GM23248 (cell line): ENCODE data around the gene SLC25A29. TPM values are rescaled to one million over a fixed set of nuclear protein-coding genes. Genes with fewer than 3 reads are reported as not detected.
"Not testable (repeated sequence)": the region's sequence is repeated elsewhere in the genome, so short reads cannot be mapped to it uniquely, and the experiment has no call there.

Experiments used
- DNase-seq: peaks from one replicate; pipeline ENCODE4 v3.0.0-alpha.2; 2015
- H2AFZ ChIP-seq: fragments of 200-600 bp; sonication (generic); 2 replicates; pipeline ENCODE4 v1.6.1; 2016; ENCODE audit warnings: antibody characterized with exemption
- H3F3A ChIP-seq: fragments of 200-600 bp; sonication (generic); 2 replicates; pipeline ENCODE4 v1.6.1; 2016; ENCODE audit warnings: mild to moderate bottlenecking, antibody characterized with exemption, mixed run types; ENCODE audit not compliant: insufficient read depth
- H3K27ac ChIP-seq: fragments of 200-600 bp; sonication (generic); 2 replicates; pipeline ENCODE4 v1.5.1; 2016; ENCODE audit warnings: mild to moderate bottlenecking
- H3K27me3 ChIP-seq: fragments of 200-600 bp; sonication (generic); replicated peaks from 2 replicates; pipeline ENCODE4 v1.6.1; 2016; ENCODE audit warnings: mild to moderate bottlenecking; ENCODE audit not compliant: insufficient read depth
- H3K36me3 ChIP-seq: fragments of 200-600 bp; sonication (generic); 2 replicates; pipeline ENCODE4 v1.6.1; 2016; ENCODE audit warnings: low read depth, mild to moderate bottlenecking
- H3K4me1 ChIP-seq: fragments of 200-600 bp; sonication (generic); 2 replicates; pipeline ENCODE4 v1.6.1; 2016; ENCODE audit warnings: mild to moderate bottlenecking; ENCODE audit not compliant: insufficient read depth
- H3K4me2 ChIP-seq: fragments of 200-600 bp; sonication (generic); one replicate; pipeline ENCODE4 v1.6.1; 2016; ENCODE audit warnings: mild to moderate bottlenecking; ENCODE audit not compliant: unreplicated experiment
- H3K4me3 ChIP-seq: fragments of 200-600 bp; sonication (generic); 2 replicates; pipeline ENCODE4 v1.5.1; 2016; ENCODE audit warnings: mild to moderate bottlenecking
- H3K79me2 ChIP-seq: fragments of 200-600 bp; sonication (generic); 2 replicates; pipeline ENCODE4 v1.6.1; 2016; ENCODE audit warnings: mild to moderate bottlenecking; ENCODE audit not compliant: insufficient read depth
- H3K9ac ChIP-seq: fragments of 200-600 bp; sonication (generic); 2 replicates; pipeline ENCODE4 v1.6.1; 2016; ENCODE audit warnings: mild to moderate bottlenecking
- H3K9me2 ChIP-seq: fragments of 200-600 bp; sonication (generic); 2 replicates; pipeline ENCODE4 v1.6.1; 2016; ENCODE audit warnings: mixed run types, mild to moderate bottlenecking, moderate library complexity; ENCODE audit not compliant: insufficient read depth
- H3K9me3 ChIP-seq: fragments of 200-600 bp; sonication (generic); one replicate; pipeline ENCODE4 v1.6.1; 2017; ENCODE audit warnings: low read depth
- H4K20me1 ChIP-seq: fragments of 200-600 bp; sonication (generic); 2 replicates; pipeline ENCODE4 v1.6.0; 2016; ENCODE audit not compliant: insufficient read depth
- EZH2 ChIP-seq: fragments of 200-600 bp; sonication (generic); IDR thresholded peaks from 2 replicates; pipeline ENCODE4 v1.6.1; 2018; ENCODE audit warnings: antibody characterized with exemption, mild to moderate bottlenecking; ENCODE audit not compliant: insufficient read depth, poor library complexity, severe bottlenecking
- EZH2phosphoT487 ChIP-seq: fragments of 200-600 bp; sonication (generic); IDR thresholded peaks from 2 replicates; pipeline ENCODE4 v1.6.1; 2018; ENCODE audit warnings: antibody characterized with exemption, moderate library complexity, mild to moderate bottlenecking, low read depth; ENCODE audit not compliant: insufficient read depth
- WGBS, 2 experiments: methylation state at CpG; one replicate each; pipeline ENCODE4 v1.1.6; 2015 to 2017; ENCODE audit warnings: low lambda C conversion rate in 2 of 2, low coverage in 1 of 2; ENCODE audit errors: missing lambda C conversion rate in 2 of 2; 5-methylcytosine and 5-hydroxymethylcytosine counted together
- in situ Hi-C: fragments of 300-500 bp; cut with MboI; formaldehyde crosslinking; loops from 2 replicates; pipeline ENCODE4 v1.15.0; 2020
- polyA plus RNA-seq: library from polyadenylated mRNA; unstranded; fragments of >200 nt; fragmentation: Nextera tagmentation; extraction: Ambion mirVana; gene quantifications from 2 replicates; pipeline ENCODE4 v1.2.1, GENCODE V29; 2016
- total RNA-seq: library from RNA; depleted of rRNA; stranded (reverse); fragments of >200 nt; shearing (Covaris generic); gene quantifications from 2 replicates; pipeline ENCODE4 v1.2.3, GENCODE V29; 2014

Gene SLC25A29
- total and polyA plus RNA-seq, 2 experiments from 2014 or later: 5.5 to 11.8 TPM

DNA sequence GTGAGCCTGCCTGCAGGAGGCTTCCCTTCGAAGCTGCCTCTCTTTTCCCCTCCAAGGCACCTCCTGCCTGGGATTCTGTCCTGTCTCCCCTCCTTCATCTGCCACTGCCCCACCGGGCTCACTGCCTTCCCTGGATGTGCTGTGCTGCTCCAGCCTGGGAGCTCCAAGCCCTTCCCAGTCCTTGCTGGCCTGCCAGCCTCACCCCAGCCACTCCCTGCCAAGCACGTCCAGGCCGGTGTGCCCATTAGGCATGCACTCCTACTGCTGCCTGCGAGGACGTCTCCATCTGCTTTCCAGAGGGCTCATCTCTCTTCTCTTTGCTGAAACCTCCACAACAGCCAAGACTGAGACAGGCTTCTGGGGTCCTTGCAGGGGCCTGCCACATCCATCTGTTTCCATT, 8.5 kb upstream of the SLC25A29 start:
- Histone ChIP-seq H3K9me2 (no peaks in the 10 kb centered on the region), H3K79me2 (no peaks in the 10 kb centered on the region), H3F3A (no peaks in the 10 kb centered on the region), H3K4me2 (no peak overlapping the region), H3K27me3 (0 out of 2 replicates have a peak, but pooled peaks cover 10% of the 10 kb centered on the region), H3K27ac (no peak overlapping the region), H3K9ac (no peak overlapping the region), H3K4me3 (no peak overlapping the region), H3K36me3 (no peaks in the 10 kb centered on the region), H4K20me1 (no peaks in the 10 kb centered on the region), H3K4me1 (no peaks in the 10 kb centered on the region), H2AFZ (0 out of 2 replicates have a peak overlapping the region, but pooled peaks have one; percentile 6), H3K9me3 (no peaks in the 10 kb centered on the region)
- TF ChIP-seq EZH2phosphoT487 (no peak), EZH2 (no peak)
- in situ Hi-C loops: no loop called here
- no peak for DNase-seq
- 64 to 67% methylated on average over 6 of the region's 6 CpGs for WGBS, 2 experiments

DNA sequence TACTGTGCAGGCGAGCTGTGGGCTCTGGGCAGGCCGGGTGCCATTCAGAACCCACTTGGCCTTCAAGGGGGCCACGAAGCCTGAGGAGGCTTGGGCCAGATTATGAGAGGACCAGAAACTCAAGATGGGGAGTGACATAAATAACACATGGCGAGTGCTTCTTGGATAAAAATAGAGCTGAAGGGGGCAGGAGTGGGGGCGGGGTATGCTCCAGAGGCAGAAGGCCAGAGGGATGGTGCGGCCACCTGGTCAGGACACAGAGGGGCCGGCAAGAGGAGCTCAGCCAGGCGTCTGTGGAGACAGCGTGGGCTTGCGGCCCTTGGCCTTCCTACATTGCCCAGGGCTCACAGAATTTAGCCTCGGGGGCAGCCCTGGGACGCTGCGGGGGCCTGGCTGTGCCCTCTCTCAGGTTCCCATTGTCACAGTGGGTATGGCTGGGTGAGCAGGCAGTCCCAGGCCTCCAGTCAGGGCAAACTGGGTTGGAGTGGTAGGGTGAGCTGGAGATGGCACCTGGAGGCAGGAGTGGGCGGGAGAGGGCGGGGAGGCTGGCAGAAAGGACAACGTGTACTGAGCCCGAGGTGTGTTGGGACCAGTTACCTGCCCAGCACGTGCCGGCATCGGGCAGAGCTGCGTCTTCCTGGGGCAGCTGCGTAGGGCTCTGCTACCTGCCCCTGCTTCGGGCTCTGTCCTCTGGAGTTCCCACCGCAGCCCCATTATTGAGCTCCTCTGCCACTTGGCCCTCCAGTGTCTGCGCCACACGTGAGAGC, 7.4 kb upstream of the SLC25A29 start:
- Histone ChIP-seq H3F3A (no peaks in the 10 kb centered on the region), H3K4me3 (no peak overlapping the region), H3K9me2 (no peaks in the 10 kb centered on the region), H3K79me2 (no peaks in the 10 kb centered on the region), H3K9ac (no peak overlapping the region), H2AFZ (no peak overlapping the region), H3K36me3 (no peaks in the 10 kb centered on the region), H3K9me3 (no peaks in the 10 kb centered on the region), H3K4me2 (no peak overlapping the region), H3K27me3 (0 out of 2 replicates have a peak, but pooled peaks cover 10% of the 10 kb centered on the region), H4K20me1 (no peaks in the 10 kb centered on the region), H3K4me1 (no peaks in the 10 kb centered on the region), H3K27ac (no peak overlapping the region)
- TF ChIP-seq EZH2 (no peak), EZH2phosphoT487 (no peak)
- 81 to 86% methylated on average over 25 to 26 of the region's 26 CpGs for WGBS, 2 experiments
- in situ Hi-C loops: no loop called here
- DNase-seq: no peak

DNA sequence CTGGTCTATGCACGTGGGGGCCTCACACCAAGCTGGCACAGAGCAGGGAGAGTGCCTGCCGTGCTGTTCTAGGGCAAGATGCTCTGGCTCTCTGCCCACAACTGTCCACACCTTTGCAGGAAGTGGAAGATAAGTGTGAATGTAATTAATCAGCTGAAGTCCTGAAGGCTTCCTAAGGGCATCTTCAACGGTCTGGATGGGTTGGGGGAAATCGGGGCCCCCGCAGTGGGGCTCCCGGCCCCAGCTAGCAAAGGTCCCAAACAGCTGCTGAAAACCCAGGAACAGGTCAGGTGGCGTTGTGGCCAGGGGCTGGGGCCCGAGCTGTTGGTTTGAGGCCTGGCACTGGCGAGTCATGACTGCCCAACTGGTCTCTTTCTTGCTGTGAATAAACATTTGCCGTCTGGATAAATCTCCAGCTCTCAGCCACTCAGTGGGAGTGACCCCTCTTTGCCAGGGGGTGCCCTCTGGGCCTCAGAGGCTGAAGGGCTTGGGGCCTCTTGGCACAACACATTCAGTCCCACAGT, 6.7 kb upstream of the SLC25A29 start:
- 42 to 43% methylated on average over 10 of the region's 10 CpGs for WGBS, 2 experiments
- no peak overlapping the region for H3K27ac ChIP-seq
- no peak for TF ChIP-seq EZH2
- TF ChIP-seq EZH2phosphoT487: no peak
- no peak overlapping the region for H3K9ac ChIP-seq
- no peaks in the 10 kb centered on the region for H3K9me2 ChIP-seq
- in situ Hi-C loops: no loop called here
- H3K9me3 ChIP-seq: no peaks in the 10 kb centered on the region
- H3K4me3 ChIP-seq: no peak overlapping the region
- no peaks in the 10 kb centered on the region for H3K4me1 ChIP-seq
- H3K36me3 ChIP-seq: no peaks in the 10 kb centered on the region
- no peaks in the 10 kb centered on the region for H4K20me1 ChIP-seq
- H3K79me2 ChIP-seq: no peaks in the 10 kb centered on the region
- no peaks in the 10 kb centered on the region for H3F3A ChIP-seq
- H2AFZ ChIP-seq: no peak overlapping the region
- 0 out of 2 replicates have a peak, but pooled peaks cover 10% of the 10 kb centered on the region for H3K27me3 ChIP-seq
- no peak overlapping the region for H3K4me2 ChIP-seq
- no peak for DNase-seq

DNA sequence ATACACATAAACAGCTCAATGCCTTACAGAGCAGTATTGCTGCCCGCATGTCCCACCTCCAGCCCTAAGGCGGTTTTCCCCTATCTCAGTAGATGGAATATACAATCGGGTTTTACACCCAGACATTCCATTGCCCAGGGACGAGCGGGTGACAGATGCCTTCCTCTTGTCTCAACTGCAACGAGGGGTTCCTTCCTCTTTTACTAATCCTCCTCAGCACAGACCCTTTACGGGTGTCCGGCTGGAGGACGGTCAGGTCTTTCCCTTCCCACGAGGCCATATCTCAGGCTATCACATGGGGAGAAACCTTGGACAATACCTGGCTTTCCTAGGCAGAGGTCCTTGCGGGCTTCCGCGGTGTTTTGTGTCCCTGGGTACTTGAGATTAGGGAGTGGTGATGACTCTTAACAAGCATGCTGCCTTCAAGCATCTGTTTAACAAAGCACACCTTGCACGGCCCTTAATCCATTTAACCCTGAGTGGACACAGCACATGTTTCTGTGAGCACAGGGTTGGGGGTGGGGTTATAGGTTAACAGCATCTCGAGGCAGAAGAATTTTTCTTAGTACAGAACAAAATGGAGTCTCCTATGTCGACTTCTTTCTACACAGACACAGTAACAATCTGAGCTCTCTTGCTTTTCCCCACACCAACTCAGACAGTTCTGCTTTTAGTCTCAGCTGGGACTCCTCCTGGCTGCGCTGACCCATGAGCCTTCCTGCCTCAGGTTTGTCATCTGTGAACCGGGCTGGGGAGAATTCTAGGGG, 6.0 kb upstream of the SLC25A29 start:
- in situ Hi-C loops, H4K20me1 ChIP-seq, DNase-seq, H3K4me1 ChIP-seq, H3K36me3 ChIP-seq, H2AFZ ChIP-seq, H3K79me2 ChIP-seq, H3K4me3 ChIP-seq, H3K27ac ChIP-seq, H3K4me2 ChIP-seq, H3K9me3 ChIP-seq, H3K9me2 ChIP-seq, H3F3A ChIP-seq, H3K9ac ChIP-seq: not testable (repeated sequence)
- 32 to 34% methylated on average over 18 of the region's 18 CpGs for WGBS, 2 experiments
- H3K27me3 ChIP-seq: 0 out of 2 replicates have a peak, but pooled peaks cover 10% of the 10 kb centered on the region
